ENCODE measurements around the gene SLC11A2.

Gene SLC11A2

GRCh38 chr12:51020448-51021182, 5.6 kb downstream of the SLC11A2 start:
- peak overlapping the region; percentile 13 for H3K4me2 ChIP-seq (ENCODE audit: low read length)
- H3K36me3 ChIP-seq (ENCODE audit: insufficient read depth, low read length): 0 out of 2 replicates have a peak, but pooled peaks cover 3% of the 10 kb centered on the region
- H3K4me1 ChIP-seq (ENCODE audit: insufficient read depth, low read length, severe bottlenecking): peaks cover 53% of the 10 kb centered on the region
- no peak overlapping the region for H2AFZ ChIP-seq (ENCODE audit: low read length)
- no peaks in the 10 kb centered on the region for H3K9me3 ChIP-seq (ENCODE audit: low read length)
- H4K20me1 ChIP-seq (ENCODE audit: insufficient read depth, low read length): no peaks in the 10 kb centered on the region
- peak overlapping the region; percentile 75 for H3K27ac ChIP-seq (ENCODE audit: low read depth, low read length, poor library complexity, severe bottlenecking)
- peak overlapping the region; percentile 37; the same call in 1 of the 2 replicates for H3K9ac ChIP-seq (ENCODE audit: low read length)
- no peaks in the 10 kb centered on the region for H3K27me3 ChIP-seq (ENCODE audit: insufficient read depth, low read length)
- H3K4me3 ChIP-seq (ENCODE audit: low read depth, low read length, poor library complexity, severe bottlenecking): no peak overlapping the region
- no peaks in the 10 kb centered on the region for H3F3A ChIP-seq (ENCODE audit: insufficient read depth, low read length)
- TF ChIP-seq EZH2 (IDR thresholded peaks at IDR 0.05; ENCODE audit: borderline replicate concordance, low read length) (no peak), CTCF (IDR thresholded peaks at IDR 0.05; ENCODE audit: low read length) (no peak)
- H3K9me2 ChIP-seq (ENCODE audit: low read depth, low read length): no peaks in the 10 kb centered on the region
- peaks cover 85% of the 10 kb centered on the region for H3K79me2 ChIP-seq (ENCODE audit: insufficient read depth, low read length)

- Histone ChIP-seq H3K9me3 (ENCODE audit: low read length) (no peaks in the 10 kb centered on the region), H3K9me2 (ENCODE audit: low read depth, low read length) (no peaks in the 10 kb centered on the region), H3F3A (ENCODE audit: insufficient read depth, low read length) (no peaks in the 10 kb centered on the region), H3K4me2 (ENCODE audit: low read length) (peak overlapping the region; percentile 13; the same call in 1 of the 2 replicates), H3K79me2 (ENCODE audit: insufficient read depth, low read length) (peaks cover 79% of the 10 kb centered on the region), H3K4me3 (ENCODE audit: low read depth, low read length, poor library complexity, severe bottlenecking) (no peak overlapping the region), H3K27ac (ENCODE audit: low read depth, low read length, poor library complexity, severe bottlenecking) (peak overlapping the region; percentile 75), H2AFZ (ENCODE audit: low read length) (no peak overlapping the region), H3K9ac (ENCODE audit: low read length) (peak overlapping the region; percentile 37; the same call in 1 of the 2 replicates), H4K20me1 (ENCODE audit: insufficient read depth, low read length) (no peaks in the 10 kb centered on the region), H3K36me3 (ENCODE audit: insufficient read depth, low read length) (0 out of 2 replicates have a peak, but pooled peaks cover 3% of the 10 kb centered on the region), H3K27me3 (ENCODE audit: insufficient read depth, low read length) (no peaks in the 10 kb centered on the region), H3K4me1 (ENCODE audit: insufficient read depth, low read length, severe bottlenecking) (peaks cover 48% of the 10 kb centered on the region)
- TF ChIP-seq EZH2 (IDR thresholded peaks at IDR 0.05; ENCODE audit: borderline replicate concordance, low read length) (no peak), CTCF (IDR thresholded peaks at IDR 0.05; ENCODE audit: low read length) (no peak)
Observed at GRCh38 chr12:51019927-51020326, 6.3 kb downstream of the SLC11A2 start.

DNA sequence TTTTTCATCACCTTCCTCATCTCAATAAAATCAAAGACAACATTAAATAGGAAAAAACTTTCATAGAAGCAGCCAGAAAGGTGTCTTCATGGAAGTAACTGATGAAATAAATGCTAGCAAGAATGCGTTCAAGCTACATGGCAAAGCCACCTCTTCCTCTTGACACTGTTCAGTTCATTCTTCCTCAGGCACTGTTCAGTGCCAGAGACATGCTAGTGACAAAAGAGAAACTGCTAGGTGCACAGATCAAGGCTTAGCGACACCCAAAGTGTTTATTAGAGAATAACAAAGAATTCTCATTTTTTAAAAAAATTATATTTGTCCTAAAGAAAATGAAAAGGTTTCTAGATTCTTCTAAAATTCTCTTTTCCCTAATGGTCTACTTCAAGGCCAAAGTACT, 7.2 kb downstream of the SLC11A2 start:
- Histone ChIP-seq H3K27me3 (ENCODE audit: insufficient read depth, low read length) (no peaks in the 10 kb centered on the region), H2AFZ (ENCODE audit: low read length) (no peak overlapping the region), H3K9me3 (ENCODE audit: low read length) (no peaks in the 10 kb centered on the region), H3K79me2 (ENCODE audit: insufficient read depth, low read length) (peaks cover 75% of the 10 kb centered on the region), H4K20me1 (ENCODE audit: insufficient read depth, low read length) (no peaks in the 10 kb centered on the region), H3K9me2 (ENCODE audit: low read depth, low read length) (no peaks in the 10 kb centered on the region), H3F3A (ENCODE audit: insufficient read depth, low read length) (no peaks in the 10 kb centered on the region), H3K36me3 (ENCODE audit: insufficient read depth, low read length) (0 out of 2 replicates have a peak, but pooled peaks cover 1% of the 10 kb centered on the region), H3K9ac (ENCODE audit: low read length) (no peak overlapping the region), H3K27ac (ENCODE audit: low read depth, low read length, poor library complexity, severe bottlenecking) (peak overlapping the region; percentile 33), H3K4me3 (ENCODE audit: low read depth, low read length, poor library complexity, severe bottlenecking) (no peak overlapping the region), H3K4me2 (ENCODE audit: low read length) (no peak overlapping the region), H3K4me1 (ENCODE audit: insufficient read depth, low read length, severe bottlenecking) (peaks cover 38% of the 10 kb centered on the region)
- no peak for TF ChIP-seq EZH2 (IDR thresholded peaks at IDR 0.05; ENCODE audit: borderline replicate concordance, low read length)
- TF ChIP-seq CTCF (IDR thresholded peaks at IDR 0.05; ENCODE audit: low read length): no peak
